HepG2 (cell line): ENCODE results near the gene ANKZF1. TPM values are rescaled to one million over a fixed set of nuclear protein-coding genes. Genes with fewer than 3 reads are reported as not detected.

Source experiments
- CBFB ChIP-seq: sonication (generic); formaldehyde crosslinking; IDR thresholded peaks from 2 replicates; pipeline ENCODE4 v1.4.0; 2020; ENCODE audit warnings: missing genetic modification reagents
- CTCF ChIP-seq: sonication (generic); formaldehyde crosslinking; IDR thresholded peaks from 2 replicates; pipeline ENCODE4 v1.5.0; 2020; ENCODE audit warnings: mild to moderate bottlenecking, missing genetic modification reagents, moderate library complexity
- HOXD1 ChIP-seq: sonication (generic); formaldehyde crosslinking; IDR thresholded peaks from 2 replicates; pipeline ENCODE4 v1.5.0; 2020; ENCODE audit warnings: missing genetic modification reagents
- IKZF5 ChIP-seq: IDR thresholded peaks from 2 replicates; pipeline ENCODE4 v1.6.1; 2018; ENCODE audit warnings: missing genetic modification reagents, mild to moderate bottlenecking, missing compliant biosample characterization
- NR2F6 ChIP-seq, 2 experiments: IDR thresholded peaks; 2 replicates each; pipeline ENCODE4 v1.6.1; 2016; ENCODE audit warnings: antibody characterized with exemption in 1 of 2, mild to moderate bottlenecking in 1 of 2
- PITX1 ChIP-seq: sonication (generic); formaldehyde crosslinking; IDR thresholded peaks from 2 replicates; pipeline ENCODE4 v1.5.1; 2020; ENCODE audit warnings: mild to moderate bottlenecking, missing genetic modification reagents
- POLR2G ChIP-seq: fragments of 200-400 bp; formaldehyde crosslinking; IDR thresholded peaks from 2 replicates; pipeline ENCODE4 v1.6.1; 2018; ENCODE audit warnings: mild to moderate bottlenecking, low read depth, low read length, moderate library complexity
- PREB ChIP-seq: sonication (generic); formaldehyde crosslinking; IDR thresholded peaks from 2 replicates; pipeline ENCODE4 v1.4.0; 2020; ENCODE audit warnings: missing genetic modification reagents
- RFXAP ChIP-seq: sonication (generic); formaldehyde crosslinking; IDR thresholded peaks from 2 replicates; pipeline ENCODE4 v1.4.0; 2020; ENCODE audit warnings: missing genetic modification reagents, borderline replicate concordance
- SKI ChIP-seq: fragments of 450-650 bp; IDR thresholded peaks from one replicate; pipeline ENCODE4 v1.6.1; 2018; ENCODE audit warnings: mild to moderate bottlenecking; ENCODE audit not compliant: partially characterized antibody
- SP5 ChIP-seq: IDR thresholded peaks from 2 replicates; pipeline ENCODE4 v1.6.1; 2016; ENCODE audit warnings: low read depth, borderline replicate concordance
- TBL1XR1 ChIP-seq: fragments of 150-350 bp; IDR thresholded peaks from 2 replicates; pipeline ENCODE4 v1.6.1; 2014; ENCODE audit warnings: borderline replicate concordance, low read length; ENCODE audit not compliant: partially characterized antibody
- TFE3 ChIP-seq: IDR thresholded peaks from 2 replicates; pipeline ENCODE4 v1.6.1; 2016
- ZKSCAN1 ChIP-seq: fragments of 150-350 bp; IDR thresholded peaks from 2 replicates; pipeline ENCODE4 v1.6.1; 2014; ENCODE audit warnings: low read length
- ZNF281 ChIP-seq: sonication (generic); formaldehyde crosslinking; IDR thresholded peaks from 2 replicates; pipeline ENCODE4 v1.4.0; 2020; ENCODE audit warnings: missing genetic modification reagents, borderline replicate concordance
- ZNF614 ChIP-seq: IDR thresholded peaks from 2 replicates; pipeline ENCODE4 v1.6.1; 2018; ENCODE audit warnings: missing biosample characterization, missing genetic modification reagents, inconsistent platforms, borderline replicate concordance
- ZNF710 ChIP-seq: sonication (generic); formaldehyde crosslinking; IDR thresholded peaks from 2 replicates; pipeline ENCODE4 v1.5.0; 2020; ENCODE audit warnings: mild to moderate bottlenecking, missing genetic modification reagents, borderline replicate concordance
- polyA plus RNA-seq, 8 experiments: library from polyadenylated mRNA; depleted of rRNA in 3 of 8; stranded (reverse) in 7 of 8; unstranded in 1 of 8; fragments of >200 nt; fragmentation: Illumina TruSeq in 4 of 8; extraction: Trizol in 4 of 8; gene quantifications; 2 replicates each; pipeline versions ENCODE4 v1.2.1 to v1.2.3, GENCODE V29; 2011 to 2016; ENCODE audit warnings: low read depth in 4 of 8, missing spikeins in 1 of 8, mixed read lengths in 1 of 8; ENCODE audit not compliant: insufficient read depth in 1 of 8
- total RNA-seq, 5 experiments: library from RNA; depleted of rRNA; stranded (reverse); fragments of >200 nt; fragmentation: Illumina TruSeq; extraction: Trizol; gene quantifications; 2 replicates each; pipeline ENCODE4 v1.2.3, GENCODE V29; 2016; ENCODE audit warnings: low read depth in 1 of 5

Gene ANKZF1
- total and polyA plus RNA-seq, 2 of the 13 experiments (the other 11 are each of a cell fraction or from before 2014, with no cell fraction given): 25.3 to 128 TPM

- TF ChIP-seq POLR2G (peak; percentile 98), RFXAP (CRISPR knock-in tag) (peak; percentile 96), TFE3 (CRISPR knock-in tag) (peak; percentile 70), SP5 (peak; percentile 75; the same call in 1 of the 2 replicates), CTCF (CRISPR knock-in tag) (0 out of 2 replicates have a peak, but pooled peaks have one; percentile 20), HOXD1 (CRISPR knock-in tag) (peak; percentile 65), IKZF5 (CRISPR knock-in tag) (peak; percentile 94), SKI (no peak), CBFB (CRISPR knock-in tag) (peak; percentile 93), ZNF281 (CRISPR knock-in tag) (peak; percentile 29; the same call in 1 of the 2 replicates), PREB (CRISPR knock-in tag) (0 out of 2 replicates have a peak, but pooled peaks have one; percentile 92), ZNF710 (peak; percentile 78; the same call in 1 of the 2 replicates), NR2F6 (IDR thresholded peaks at IDR 0.05) (no peak), NR2F6 (CRISPR knock-in tag; IDR thresholded peaks at IDR 0.05) (no peak), ZKSCAN1 (no peak), PITX1 (CRISPR knock-in tag) (peak; percentile 73; the same call in 1 of the 2 replicates), ZNF614 (CRISPR knock-in tag) (peak; percentile 80), TBL1XR1 (no peak)
Observed at GRCh38 chr2:219218732-219219701, 10.6 kb upstream of the ANKZF1 start, which contains the start of gene ABCB6 (continued).
